Left hindlimb (tissue), 1 donor: ENCODE results near the gene GALE.
"Not testable (repeated sequence)": the region's sequence is repeated elsewhere in the genome, so short reads cannot be mapped to it uniquely, and the experiment has no call there.

Source experiments
- DNase-seq: peaks from one replicate; pipeline ENCODE4 v3.0.0-alpha.2; 2018

Gene GALE

GRCh38 chr1:23800400-23801337 is at the start of gene GALE:
GALE (minus strand) TSS chr1:23800754; CDS start chr1:23799007, 1,747 bp downstream.
- DNase-seq = peak; percentile 97

GRCh38 chr1:23848673-23849616 is 48.4 kb upstream of the GALE start:
- DNase-seq = no peak

- not testable (repeated sequence) for DNase-seq
These were observed 47.0 kb upstream of the GALE start for GRCh38 chr1:23847482-23848095.

- no peak for DNase-seq
These were observed 44.6 kb upstream of the GALE start for GRCh38 chr1:23845163-23845562.

- no peak for DNase-seq
These were observed 43.1 kb upstream of the GALE start for GRCh38 chr1:23843644-23844043.

- peak; percentile 42 for DNase-seq
These were observed 37.9 kb upstream of the GALE start for GRCh38 chr1:23838401-23838866.

- DNase-seq = no peak
These were observed 37.4 kb upstream of the GALE start for GRCh38 chr1:23837908-23838307.

- no peak for DNase-seq
These were observed 35.5 kb upstream of the GALE start for GRCh38 chr1:23836037-23836436.

- not testable (repeated sequence) for DNase-seq
These were observed 33.6 kb upstream of the GALE start for GRCh38 chr1:23834156-23834555.

GRCh38 chr1:23827717-23828116 is 27.2 kb upstream of the GALE start:
- no peak for DNase-seq

- DNase-seq = not testable (repeated sequence)
These were observed 26.0 kb upstream of the GALE start for GRCh38 chr1:23826590-23826989.

- no peak for DNase-seq
These were observed 25.4 kb upstream of the GALE start for GRCh38 chr1:23825762-23826522.

GRCh38 chr1:23825076-23825761 is 24.7 kb upstream of the GALE start, which contains the start of gene HMGCL:
HMGCL (minus strand) TSS chr1:23825429; CDS start chr1:23825415, 14 bp downstream.
- DNase-seq = peak; percentile 95

GRCh38 chr1:23824711-23825075 is 24.1 kb upstream of the GALE start:
- DNase-seq = no peak

- no peak for DNase-seq
These were observed 23.2 kb upstream of the GALE start for GRCh38 chr1:23823767-23824166.

GRCh38 chr1:23817633-23818032 is 17.1 kb upstream of the GALE start:
- no peak for DNase-seq

GRCh38 chr1:23816906-23817305 is 16.4 kb upstream of the GALE start:
- no peak for DNase-seq

GRCh38 chr1:23816361-23816760 is 15.8 kb upstream of the GALE start:
- no peak for DNase-seq

- DNase-seq = no peak
These were observed 13.5 kb upstream of the GALE start for GRCh38 chr1:23814016-23814415.

- DNase-seq = no peak
These were observed 10.4 kb upstream of the GALE start for GRCh38 chr1:23810818-23811540.

GRCh38 chr1:23809751-23810171 is 9.2 kb upstream of the GALE start:
- no peak for DNase-seq
